ENCODE data around the gene SOCS6. TPM values are rescaled to one million over a fixed set of nuclear protein-coding genes. Genes with fewer than 3 reads are reported as not detected.

SOCS6 gene
- polyA plus RNA-seq, 1 of the 3 experiments (the other 2 are of a cell fraction) = 12.1 TPM

GRCh38 chr18:70279470-70279869 lies 9.4 kb upstream of the SOCS6 start:
- H3K27me3 ChIP-seq (ENCODE audit: insufficient read depth) = no peaks in the 10 kb centered on the region
- H3K4me3 ChIP-seq (ENCODE audit: low read depth in 2 of 2, low read length in 1 of 2) = no peak overlapping the region
- no peak overlapping the region for H3K4me2 ChIP-seq
- no peaks in the 10 kb centered on the region for H3K36me3 ChIP-seq (replicated peaks in 1 of 2; ENCODE audit: control insufficient read depth in 1 of 2, insufficient read depth in 2 of 2, low read length in 1 of 2)
- WGBS (ENCODE audit: low lambda C conversion rate) = 83% methylated on average over 2 of the region's 2 CpGs
- no peak for DNase-seq
- no peaks in the 10 kb centered on the region for H3K4me1 ChIP-seq (ENCODE audit: control insufficient read depth in 1 of 2, insufficient read depth in 2 of 2, low read depth in 1 of 2, low read length in 1 of 2)
- no peak overlapping the region for H2AFZ ChIP-seq (ENCODE audit: low read depth)
- H3K79me2 ChIP-seq (ENCODE audit: insufficient read depth) = no peaks in the 10 kb centered on the region
- POLR2A ChIA-PET = no interaction called here
- H4K20me1 ChIP-seq (ENCODE audit: insufficient read depth) = no peaks in the 10 kb centered on the region
- H3K9me2 ChIP-seq = no peaks in the 10 kb centered on the region
- TF ChIP-seq RXRA (IDR thresholded peaks at IDR 0.05; ENCODE audit: borderline replicate concordance, low read depth) (no peak), EP300 (IDR thresholded peaks at IDR 0.05; ENCODE audit: borderline replicate concordance in 1 of 2, low read depth in 1 of 2, low read length in 1 of 2) (no peak), FOXJ3 (CRISPR knock-in tag; IDR thresholded peaks at IDR 0.05) (no peak), GABPA (IDR thresholded peaks at IDR 0.05; ENCODE audit: low read depth) (no peak), TEAD4 (IDR thresholded peaks at IDR 0.05; ENCODE audit: borderline replicate concordance, insufficient read depth) (no peak), ZBTB33 (IDR thresholded peaks at IDR 0.05; ENCODE audit: borderline replicate concordance, low read depth) (no peak), RCOR1 (IDR thresholded peaks at IDR 0.05; ENCODE audit: low read length) (no peak), SMC3 (IDR thresholded peaks at IDR 0.05; ENCODE audit: low read depth, low read length) (no peak), TCF12 (IDR thresholded peaks at IDR 0.05) (no peak)
- TF ChIP-seq, protein P1, sequence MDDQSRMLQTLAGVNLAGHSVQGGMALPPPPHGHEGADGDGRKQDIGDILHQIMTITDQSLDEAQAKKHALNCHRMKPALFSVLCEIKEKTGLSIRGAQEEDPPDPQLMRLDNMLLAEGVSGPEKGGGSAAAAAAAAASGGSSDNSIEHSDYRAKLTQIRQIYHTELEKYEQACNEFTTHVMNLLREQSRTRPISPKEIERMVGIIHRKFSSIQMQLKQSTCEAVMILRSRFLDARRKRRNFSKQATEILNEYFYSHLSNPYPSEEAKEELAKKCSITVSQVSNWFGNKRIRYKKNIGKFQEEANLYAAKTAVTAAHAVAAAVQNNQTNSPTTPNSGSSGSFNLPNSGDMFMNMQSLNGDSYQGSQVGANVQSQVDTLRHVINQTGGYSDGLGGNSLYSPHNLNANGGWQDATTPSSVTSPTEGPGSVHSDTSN (IDR thresholded peaks at IDR 0.05) = no peak
- TF ChIP-seq, protein P2, sequence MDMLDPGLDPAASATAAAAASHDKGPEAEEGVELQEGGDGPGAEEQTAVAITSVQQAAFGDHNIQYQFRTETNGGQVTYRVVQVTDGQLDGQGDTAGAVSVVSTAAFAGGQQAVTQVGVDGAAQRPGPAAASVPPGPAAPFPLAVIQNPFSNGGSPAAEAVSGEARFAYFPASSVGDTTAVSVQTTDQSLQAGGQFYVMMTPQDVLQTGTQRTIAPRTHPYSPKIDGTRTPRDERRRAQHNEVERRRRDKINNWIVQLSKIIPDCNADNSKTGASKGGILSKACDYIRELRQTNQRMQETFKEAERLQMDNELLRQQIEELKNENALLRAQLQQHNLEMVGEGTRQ (IDR thresholded peaks at IDR 0.05; ENCODE audit: borderline replicate concordance, low read depth, low read length) = no peak
- TF ChIP-seq, protein P3, sequence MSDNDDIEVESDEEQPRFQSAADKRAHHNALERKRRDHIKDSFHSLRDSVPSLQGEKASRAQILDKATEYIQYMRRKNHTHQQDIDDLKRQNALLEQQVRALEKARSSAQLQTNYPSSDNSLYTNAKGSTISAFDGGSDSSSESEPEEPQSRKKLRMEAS (IDR thresholded peaks at IDR 0.05; ENCODE audit: low read depth) = no peak
- H3K9me3 ChIP-seq = no peaks in the 10 kb centered on the region
- no peaks in the 10 kb centered on the region for H3F3A ChIP-seq (replicated peaks; ENCODE audit: insufficient read depth)
- no peak overlapping the region for H3K9ac ChIP-seq
- H3K27ac ChIP-seq (ENCODE audit: low read depth in 2 of 2, low read length in 1 of 2) = no peak overlapping the region
- CTCF ChIA-PET = interaction anchor here (0.6 kb wide), 1 partner anchor 93 kb away, joined by 3 read pairs; no protein-coding TSS in a partner anchor
